ENCODE data around the gene SDK1.

The SDK1 gene

DNA sequence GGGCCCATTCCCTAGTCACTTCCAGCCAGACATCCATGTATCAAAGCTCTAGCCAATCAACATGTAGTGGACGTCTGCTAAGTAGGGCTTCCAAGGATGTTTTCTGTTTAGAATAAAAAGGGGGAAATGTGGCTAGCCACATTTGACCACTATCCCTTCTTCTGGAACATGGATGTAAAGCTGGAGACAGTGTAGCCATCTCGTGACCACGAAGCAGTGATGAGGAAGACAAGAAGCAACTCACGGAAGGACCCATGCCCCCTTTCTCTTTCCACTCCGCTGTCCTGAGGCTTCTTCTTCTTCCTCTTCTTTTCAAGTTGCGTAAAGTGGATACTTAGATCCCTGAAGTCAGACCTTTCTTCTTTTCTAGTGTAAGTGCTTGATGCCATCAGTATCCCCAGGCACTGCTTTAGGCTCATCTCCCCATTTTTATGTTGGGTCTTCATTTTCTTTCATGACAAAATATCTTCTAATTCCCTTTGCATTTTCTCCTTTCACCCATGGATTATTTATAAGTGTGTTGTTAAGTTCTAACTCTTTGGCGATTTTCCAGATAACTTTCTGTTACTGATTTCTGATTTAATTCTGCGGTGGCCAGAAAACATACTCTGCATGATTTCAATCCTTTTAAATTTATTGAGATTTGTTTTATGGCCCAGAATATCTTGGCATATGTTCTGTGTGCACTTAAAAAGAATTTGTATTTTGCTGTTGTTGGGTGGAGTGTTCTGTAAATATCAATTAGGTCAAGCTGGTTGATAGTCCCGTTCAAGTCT is 594.5 kb downstream of the SDK1 start:
- no peak for DNase-seq

- DNase-seq, result no peak
Observed at GRCh38 chr7:3896169-3896765, 595.2 kb downstream of the SDK1 start.

GRCh38 chr7:3897430-3898372 is 596.6 kb downstream of the SDK1 start:
- peak in 1 of 2 donors; percentile 26 for DNase-seq

DNA sequence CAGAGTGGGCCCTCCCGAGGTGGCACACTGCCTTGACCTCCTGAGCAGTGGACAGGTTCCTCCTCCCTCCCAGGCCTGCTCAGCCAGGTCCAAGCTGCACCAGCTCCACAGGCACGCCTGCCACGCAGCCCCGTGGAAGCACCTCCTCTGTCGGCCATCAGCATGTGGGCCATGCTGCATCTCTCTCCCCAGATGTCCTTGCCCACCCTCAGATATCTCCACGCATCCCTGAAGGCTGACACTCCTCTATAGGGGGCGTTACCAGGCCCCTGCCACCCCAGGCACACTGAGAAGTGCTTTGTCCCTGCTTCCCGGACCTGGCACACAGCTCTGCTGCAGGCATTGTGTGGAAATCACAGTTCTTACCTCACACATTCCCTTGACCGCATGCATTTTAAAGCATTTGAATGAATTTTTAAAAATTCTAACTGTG is 598.5 kb downstream of the SDK1 start:
- no peak for DNase-seq

DNA sequence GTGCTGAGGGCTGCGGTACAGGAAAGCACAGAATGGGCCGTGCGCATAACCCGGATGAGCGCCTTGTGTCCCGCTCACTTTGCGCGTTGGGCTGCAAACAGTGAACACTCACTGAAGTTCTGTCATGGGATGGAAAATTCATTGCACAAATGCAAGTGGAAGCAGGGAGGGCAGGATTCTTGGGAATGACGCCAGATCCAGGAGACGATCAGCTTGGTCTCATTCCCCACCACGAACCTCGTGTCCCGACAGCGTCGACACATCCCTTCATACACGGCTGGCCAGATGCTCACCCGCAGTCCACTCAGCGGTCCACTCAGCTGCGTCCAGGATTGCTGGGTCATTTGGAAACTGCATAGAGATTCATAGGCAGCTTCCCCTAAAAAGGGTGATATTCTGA is 607.1 kb downstream of the SDK1 start:
- no peak for DNase-seq

- DNase-seq, result no peak
Observed at GRCh38 chr7:3909128-3909527, 608.1 kb downstream of the SDK1 start.

- DNase-seq, result peak; percentile 74 to 94
Observed at GRCh38 chr7:3910054-3910453, 609.0 kb downstream of the SDK1 start.

DNA sequence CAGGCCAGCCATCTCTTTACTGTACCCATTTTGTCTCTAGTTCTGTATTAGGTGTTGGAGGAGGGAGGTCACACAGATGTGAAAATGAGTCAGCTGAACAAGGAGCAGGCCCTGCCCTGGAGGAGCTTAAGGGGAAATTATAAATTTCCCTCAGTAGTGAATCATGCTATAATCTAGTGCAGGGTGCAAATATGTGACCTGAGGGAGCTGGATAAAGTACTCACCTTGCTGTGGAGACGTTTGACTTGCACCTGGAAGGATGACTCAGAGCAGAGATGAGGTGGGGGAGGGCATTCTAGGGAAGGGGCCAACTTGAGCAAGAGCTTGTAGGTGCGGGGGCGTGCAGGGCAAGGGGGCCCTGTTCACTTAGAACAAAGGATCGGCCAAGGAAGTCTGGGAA is 610.6 kb downstream of the SDK1 start:
- DNase-seq, result no peak

- DNase-seq, result no peak
Observed at GRCh38 chr7:3912291-3912690, 611.2 kb downstream of the SDK1 start.

GRCh38 chr7:3914051-3914775 is 613.2 kb downstream of the SDK1 start:
- DNase-seq, result no peak

- no peak for DNase-seq
Observed at GRCh38 chr7:3915337-3915878, 614.4 kb downstream of the SDK1 start.

GRCh38 chr7:3916146-3916545 is 615.1 kb downstream of the SDK1 start:
- DNase-seq, result no peak

DNA sequence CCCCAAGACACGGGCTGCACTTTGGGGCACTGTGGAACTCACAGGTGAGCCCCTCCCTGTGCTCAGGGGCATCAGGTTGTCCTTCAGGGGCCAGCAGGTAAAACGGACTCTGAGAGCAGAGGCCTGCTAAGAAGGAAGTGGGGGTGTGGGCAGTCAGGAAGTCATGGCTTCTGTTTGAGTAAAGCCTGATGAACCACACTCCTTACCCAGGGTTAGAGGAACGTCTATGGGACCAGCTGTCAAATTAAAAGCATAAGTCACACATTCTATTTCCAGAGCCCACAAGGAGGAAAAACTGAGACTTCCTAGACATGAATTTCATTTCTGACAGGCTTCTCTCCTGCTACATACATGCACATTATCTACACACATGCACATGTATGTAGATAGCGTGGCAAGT is 616.4 kb downstream of the SDK1 start:
- no peak for DNase-seq

DNA sequence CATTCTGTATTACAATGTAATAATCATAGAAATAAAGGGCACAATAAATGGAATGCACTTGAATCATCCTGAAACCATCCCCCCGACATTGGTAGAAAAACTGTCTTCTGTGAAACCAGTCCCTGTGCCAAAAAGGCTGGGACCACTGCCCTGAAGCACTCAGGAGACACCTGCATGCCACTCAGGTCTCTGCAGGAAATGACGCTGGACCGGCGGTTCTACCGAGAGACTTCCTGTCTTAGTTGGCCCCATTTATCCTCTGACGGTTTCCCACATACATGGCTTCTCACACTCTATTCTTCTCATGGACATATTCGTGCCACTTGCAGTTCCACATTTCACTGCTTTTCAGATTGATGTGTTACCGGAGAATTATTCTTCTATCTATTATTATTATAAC is 617.5 kb downstream of the SDK1 start:
- no peak for DNase-seq

GRCh38 chr7:3922175-3922635 is 621.2 kb downstream of the SDK1 start:
- no peak for DNase-seq

DNA sequence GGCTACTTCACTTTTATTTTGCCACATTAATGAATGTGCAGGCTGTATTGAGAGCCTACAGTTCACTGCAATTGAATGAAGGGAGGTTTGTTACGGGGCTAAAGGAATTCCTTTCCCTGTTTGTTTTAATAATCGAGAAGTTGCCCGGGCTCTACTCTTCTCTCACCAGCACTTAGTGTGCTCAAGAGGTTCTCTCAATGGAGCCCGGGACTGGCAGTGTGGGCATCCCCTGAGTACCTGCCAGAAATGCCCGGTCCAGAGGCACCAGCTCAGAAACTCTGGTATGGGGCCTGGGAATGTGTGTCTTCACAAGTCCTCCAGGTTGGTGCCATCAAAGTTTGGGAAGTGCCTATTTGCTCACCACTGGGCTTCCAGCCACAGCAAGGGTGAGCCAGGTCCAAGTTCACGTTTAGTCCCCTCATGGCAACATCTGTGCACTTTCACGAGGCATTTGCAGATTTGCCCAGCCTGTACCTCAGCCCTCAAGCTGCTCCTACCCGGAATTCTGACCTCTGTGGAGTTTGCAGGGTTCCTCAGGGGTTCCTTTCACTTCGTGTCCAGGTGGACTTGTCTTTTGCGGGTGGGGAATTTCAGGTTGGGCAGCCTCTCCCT is 622.4 kb downstream of the SDK1 start:
- DNase-seq, result no peak

DNA sequence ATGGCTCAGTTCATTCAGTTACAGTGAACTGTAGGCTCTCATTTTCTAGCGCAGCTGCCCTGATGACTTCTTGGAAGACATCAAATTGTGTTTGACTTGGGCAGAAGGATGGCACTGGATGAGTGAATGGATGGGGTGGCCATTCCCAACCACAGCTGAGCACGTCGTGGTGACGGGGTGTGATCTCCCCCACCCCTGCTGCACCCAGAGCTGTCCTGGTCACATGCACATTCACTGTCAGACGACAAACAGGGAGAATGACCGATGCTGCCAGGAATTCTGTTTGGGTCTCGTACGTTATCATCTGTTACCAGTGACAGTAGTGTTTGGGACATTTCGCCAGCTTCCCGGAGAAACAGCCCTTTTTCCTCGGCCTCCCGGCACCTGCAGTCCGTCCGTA is 623.2 kb downstream of the SDK1 start:
- no peak for DNase-seq

- DNase-seq, result no peak
Observed at GRCh38 chr7:3927446-3928110, 626.5 kb downstream of the SDK1 start.

- no peak for DNase-seq
Observed at GRCh38 chr7:3928727-3929515, 627.9 kb downstream of the SDK1 start.

- DNase-seq, result no peak
Observed at GRCh38 chr7:3931843-3932242, 630.8 kb downstream of the SDK1 start.

DNA sequence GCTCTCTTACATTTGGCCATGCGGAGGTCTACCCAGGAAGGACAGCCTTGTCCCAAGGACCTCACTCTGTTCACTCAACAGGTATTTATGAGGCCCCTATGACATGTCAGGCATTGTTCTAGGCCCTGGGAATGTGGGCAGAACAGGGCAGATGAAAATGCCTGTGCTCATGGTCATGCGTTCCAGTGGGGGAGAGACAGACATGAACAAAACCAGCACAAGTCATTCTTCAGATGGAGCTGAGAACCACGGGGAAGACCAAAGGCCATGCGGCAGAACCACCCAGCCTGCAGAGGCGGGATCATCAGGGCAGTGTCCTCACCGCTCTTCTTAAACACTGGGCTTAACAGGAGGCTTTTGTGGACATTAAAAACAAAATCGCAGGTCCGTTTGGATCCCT is 636.1 kb downstream of the SDK1 start:
- no peak for DNase-seq

Measured in hippocampal formation (tissue), 2 donors.